GM12878 (cell line): ENCODE results near the gene PDCD11. TPM values are rescaled to one million over a fixed set of nuclear protein-coding genes. Genes with fewer than 3 reads are reported as not detected.

Experiments used
- ATAC-seq: fragments of 200-7000 bp; cut with Tn5 transposase; 3 replicates; pipeline ENCODE4 v1.9.1; 2020; ENCODE audit warnings: mild to moderate bottlenecking, moderate library complexity
- BruUV-seq: library from RNA; stranded (reverse); fragments of 400-500 nt; replicated peaks from 2 replicates; lab custom pipeline; 2021; lab: Mats Ljungman, UMichigan
- CTCF ChIA-PET: fragments of 300-600 bp; sonication (Branson Sonifier 250); formaldehyde crosslinking; extraction: SDS; loops from one replicate; lab custom pipeline; 2021; ENCODE audit warnings: inconsistent platforms; lab: Yijun Ruan, JAX
- POLR2A ChIA-PET: fragments of 350-600 bp; formaldehyde crosslinking; extraction: SDS; loops from one replicate; lab custom pipeline; 2021; ENCODE audit warnings: inconsistent platforms; lab: Charles Lee
- RAD21 ChIA-PET: fragments of 300-600 bp; sonication (Branson Sonifier 250); formaldehyde crosslinking; loops from one replicate; lab custom pipeline; 2023; ENCODE audit warnings: antibody characterized with exemption; ENCODE audit not compliant: unreplicated experiment; lab: Charles Lee
- SMC1A ChIA-PET: fragments of 300-600 bp; sonication (Branson Sonifier 250); formaldehyde crosslinking; loops from one replicate; lab custom pipeline; 2023; ENCODE audit not compliant: unreplicated experiment, uncharacterized antibody; lab: Charles Lee
- DNase-seq: peaks from one replicate; pipeline ENCODE4 v3.0.0-alpha.2; 2011; ENCODE audit warnings: low read depth, low spot score
- FAIRE-seq: peaks from 3 replicates; lab custom pipeline; 2011; peaks lifted over from hg19 to GRCh38; lab: Jason Lieb, UNC
- H2AFZ ChIP-seq: 2 replicates; pipeline ENCODE4 v1.6.0; 2011; ENCODE audit warnings: low read depth, low read length, control low read depth; ENCODE audit not compliant: control insufficient read depth
- H3K27ac ChIP-seq: 2 replicates; pipeline ENCODE4 v1.5.1; 2011; ENCODE audit warnings: control low read depth; ENCODE audit not compliant: control insufficient read depth, insufficient read depth
- H3K27me3 ChIP-seq, 2 experiments: replicated peaks in 1 of 2; 2 replicates each; pipeline versions ENCODE4 v1.6.0 to v1.6.1; 2011; ENCODE audit warnings: low read length in 1 of 2; ENCODE audit not compliant: control insufficient read depth in 2 of 2, insufficient read depth in 2 of 2
- H3K36me3 ChIP-seq, 2 experiments: 2 replicates each; pipeline ENCODE4 v1.5.1; 2011; ENCODE audit warnings: low read length in 1 of 2; ENCODE audit not compliant: control insufficient read depth in 2 of 2, insufficient read depth in 2 of 2
- H3K4me1 ChIP-seq: 2 replicates; pipeline ENCODE4 v1.6.1; 2011; ENCODE audit warnings: mild to moderate bottlenecking, low read length, moderate library complexity, mixed read lengths; ENCODE audit not compliant: control insufficient read depth, insufficient read depth
- H3K4me2 ChIP-seq: 2 replicates; pipeline ENCODE4 v1.6.0; 2011; ENCODE audit warnings: control low read depth; ENCODE audit not compliant: control insufficient read depth, insufficient read depth
- H3K4me3 ChIP-seq: fragments of 200-600 bp; sonication (generic); 2 replicates; pipeline ENCODE4 v1.5.1; 2016
- H3K79me2 ChIP-seq: 2 replicates; pipeline ENCODE4 v1.6.0; 2011; ENCODE audit warnings: low read length; ENCODE audit not compliant: control insufficient read depth, insufficient read depth
- H3K9ac ChIP-seq: 2 replicates; pipeline ENCODE4 v1.8.0; 2011; ENCODE audit warnings: low read length, control low read depth, mixed read lengths; ENCODE audit not compliant: control insufficient read depth, insufficient read depth
- H3K9me3 ChIP-seq: replicated peaks from 3 replicates; pipeline ENCODE4 v1.5.1; 2011; ENCODE audit warnings: mild to moderate bottlenecking, low read length; ENCODE audit not compliant: control insufficient read depth, insufficient read depth
- H4K20me1 ChIP-seq: 2 replicates; pipeline ENCODE4 v1.6.0; 2011; ENCODE audit not compliant: control insufficient read depth, insufficient read depth
- BACH1 ChIP-seq: fragments of 450-650 bp; IDR thresholded peaks from 2 replicates; pipeline ENCODE4 v1.6.1; 2017; ENCODE audit warnings: mild to moderate bottlenecking, borderline replicate concordance
- ETV6 ChIP-seq, 2 experiments: fragments of 450-650 bp in 1 of 2; IDR thresholded peaks in 1 of 2; conservative IDR thresholded peaks in 1 of 2; 2 replicates each; pipeline ENCODE4 v1.6.1; 2014; ENCODE audit warnings: antibody characterized with exemption in 1 of 2, borderline replicate concordance in 1 of 2, low read depth in 1 of 2, mild to moderate bottlenecking in 1 of 2, moderate library complexity in 1 of 2
- HDAC6 ChIP-seq: fragments of 200-600 bp; sonication (generic); IDR thresholded peaks from one replicate; pipeline ENCODE4 v1.8.0; 2017; ENCODE audit warnings: antibody characterized with exemption; ENCODE audit not compliant: unreplicated experiment
- IRF4 ChIP-seq: IDR thresholded peaks from 2 replicates; pipeline ENCODE4 v1.6.1; 2011; ENCODE audit warnings: low read depth, low read length
- RB1 ChIP-seq: fragments of 450-650 bp; formaldehyde crosslinking; IDR thresholded peaks from 2 replicates; pipeline ENCODE4 v1.6.1; 2017; ENCODE audit warnings: mild to moderate bottlenecking, borderline replicate concordance
- SIN3A ChIP-seq: IDR thresholded peaks from 2 replicates; pipeline ENCODE4 v1.6.1; 2012; ENCODE audit warnings: low read depth, low read length, improper control_type of control experiment
- SMARCA5 ChIP-seq: fragments of 450-650 bp; IDR thresholded peaks from 2 replicates; pipeline ENCODE4 v1.6.1; 2017; ENCODE audit warnings: mild to moderate bottlenecking
- SUZ12 ChIP-seq: fragments of 200-600 bp; sonication (generic); IDR thresholded peaks from one replicate; pipeline ENCODE4 v1.6.1; 2018; ENCODE audit warnings: antibody characterized with exemption, mild to moderate bottlenecking; ENCODE audit not compliant: unreplicated experiment
- WGBS: methylation state at CpG from one replicate; pipeline ENCODE4 v1.1.6; 2016; ENCODE audit warnings: low lambda C conversion rate; ENCODE audit not compliant: insufficient replicate concordance, insufficient coverage; ENCODE audit errors: missing lambda C conversion rate; 5-methylcytosine and 5-hydroxymethylcytosine counted together
- in situ Hi-C: fragments of 300-500 bp; cut with MboI; formaldehyde crosslinking; loops from 9 replicates; pipeline ENCODE4 v1.14.3; 2018; ENCODE audit warnings: mixed read lengths
- intact Hi-C: fragments of 100-400 bp; cut with micrococcal nuclease; formaldehyde crosslinking; loops from one replicate; pipeline ENCODE4 v1.14.2; 2022; ENCODE audit not compliant: unreplicated experiment
- polyA plus RNA-seq, 11 experiments: library from polyadenylated mRNA; depleted of rRNA in 4 of 11; unstranded in 6 of 11; stranded (reverse) in 5 of 11; fragments of >200 nt; fragmentation: Nextera tagmentation in 4 of 11; fragmentation: Illumina TruSeq in 1 of 11; extraction: Ambion mirVana in 4 of 11; extraction: Trizol in 1 of 11; gene quantifications; 1 replicate in 1 of 11; 2 replicates in 10 of 11; pipeline versions ENCODE4 v1.2.1 to v1.2.3, GENCODE V29; 2011 to 2016; ENCODE audit warnings: inconsistent platforms in 2 of 11, missing spikeins in 2 of 11, low read depth in 1 of 11
- total RNA-seq, 4 experiments: library from RNA; depleted of rRNA in 3 of 4; stranded (reverse); fragments of >200 nt in 3 of 4; fragmentation: Illumina TruSeq in 1 of 4; extraction: Trizol in 1 of 4; gene quantifications; 2 replicates each; pipeline versions ENCODE4 v1.2.1 to v1.2.3, GENCODE V29; 2013 to 2021

Gene PDCD11
- total and polyA plus RNA-seq, 10 of the 15 experiments (the other 5 are each of a cell fraction or from before 2014, with no cell fraction given): 13.9 to 69.7 (median 44.8) TPM

DNA sequence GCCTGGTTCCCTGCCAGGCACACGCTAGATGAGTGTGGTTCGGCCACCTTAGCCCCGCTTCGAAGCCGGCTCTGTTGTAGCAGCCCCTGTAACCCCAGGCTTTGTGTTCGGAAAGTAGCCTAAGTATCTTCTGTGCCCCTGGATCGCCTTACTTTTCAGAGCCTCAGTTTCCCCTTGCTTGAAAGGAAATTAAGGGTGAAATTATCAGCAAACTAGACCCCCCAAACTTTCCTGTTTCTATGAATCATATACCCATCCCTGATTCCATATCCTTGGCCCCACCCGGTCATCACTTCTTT lies 312 bp downstream of the PDCD11 start:
- ChIA-PET RAD21 (interaction anchor here (0.5 to 2.1 kb wide), 6 partner anchors 19 to 166 kb away, joined by 3 to 6 read pairs (median 3); partner anchors contain the start of gene CALHM1), SMC1A (interaction anchor here (0.6 to 5.0 kb wide), 7 partner anchors 21 to 300 kb away, joined by 3 to 23 read pairs (median 3); partner anchors contain the start of gene TAF5), CTCF (interaction anchor here (0.5 to 2.9 kb wide), 5 partner anchors 10 to 687 kb away, joined by 3 to 11 read pairs (median 4); no protein-coding TSS in a partner anchor), POLR2A (interaction anchor here (0.6 to 1.3 kb wide), 4 partner anchors 8 to 623 kb away, joined by 3 to 6 read pairs (median 5); partner anchors contain the start of gene CALHM2)
- TF ChIP-seq RB1: 0 out of 2 replicates have a peak, but pooled peaks have one; percentile 2
- 0 out of 2 replicates have a peak, but pooled peaks have one; percentile 5 for TF ChIP-seq IRF4
- no peak for TF ChIP-seq HDAC6
- TF ChIP-seq SIN3A: peak; percentile 23; the same call in 1 of the 2 replicates
- no peak for TF ChIP-seq BACH1
- no peak for TF ChIP-seq ETV6 (conservative IDR thresholded peaks at IDR 0.05 in 1 of 2, IDR thresholded peaks at IDR 0.05 in 1 of 2; ENCODE audit: borderline replicate concordance in 1 of 2, low read depth in 1 of 2)
- TF ChIP-seq SMARCA5: peak; percentile 44; the same call in 1 of the 2 replicates
- TF ChIP-seq SUZ12: no peak
- Histone ChIP-seq H3K4me1 (peaks cover 4% of the 10 kb centered on the region; the same call in 1 of the 2 replicates), H2AFZ (peak overlapping the region; percentile 59), H3K27ac (peak overlapping the region; percentile 88), H3K4me3 (peak overlapping the region; percentile 78), H3K4me2 (peak overlapping the region; percentile 60), H3K79me2 (peaks cover 65% of the 10 kb centered on the region), H4K20me1 (no peaks in the 10 kb centered on the region), H3K9ac (peak overlapping the region; percentile 98), H3K9me3 (no peaks in the 10 kb centered on the region), H3K27me3 (no peaks in the 10 kb centered on the region), H3K36me3 (peaks cover 0 to 3% of the 10 kb centered on the region in 2 experiments; a peak in 2 of 4 replicates)
- BruUV-seq: TSS peak; percentile 86
- FAIRE-seq: no peak
- DNase-seq: no peak
- intact Hi-C loops: loop anchor here (1.0 to 5.0 kb wide), 2 partner anchors 28 to 44 kb away; partner anchors contain the start of gene PCGF6
- ATAC-seq: no peak
- in situ Hi-C loops: no loop called here
- whole genome bisulfite sequencing: 3% methylated on average over 8 of the region's 8 CpGs
